Measurements from ENCODE around the gene MAP3K5.

MAP3K5 gene

DNA sequence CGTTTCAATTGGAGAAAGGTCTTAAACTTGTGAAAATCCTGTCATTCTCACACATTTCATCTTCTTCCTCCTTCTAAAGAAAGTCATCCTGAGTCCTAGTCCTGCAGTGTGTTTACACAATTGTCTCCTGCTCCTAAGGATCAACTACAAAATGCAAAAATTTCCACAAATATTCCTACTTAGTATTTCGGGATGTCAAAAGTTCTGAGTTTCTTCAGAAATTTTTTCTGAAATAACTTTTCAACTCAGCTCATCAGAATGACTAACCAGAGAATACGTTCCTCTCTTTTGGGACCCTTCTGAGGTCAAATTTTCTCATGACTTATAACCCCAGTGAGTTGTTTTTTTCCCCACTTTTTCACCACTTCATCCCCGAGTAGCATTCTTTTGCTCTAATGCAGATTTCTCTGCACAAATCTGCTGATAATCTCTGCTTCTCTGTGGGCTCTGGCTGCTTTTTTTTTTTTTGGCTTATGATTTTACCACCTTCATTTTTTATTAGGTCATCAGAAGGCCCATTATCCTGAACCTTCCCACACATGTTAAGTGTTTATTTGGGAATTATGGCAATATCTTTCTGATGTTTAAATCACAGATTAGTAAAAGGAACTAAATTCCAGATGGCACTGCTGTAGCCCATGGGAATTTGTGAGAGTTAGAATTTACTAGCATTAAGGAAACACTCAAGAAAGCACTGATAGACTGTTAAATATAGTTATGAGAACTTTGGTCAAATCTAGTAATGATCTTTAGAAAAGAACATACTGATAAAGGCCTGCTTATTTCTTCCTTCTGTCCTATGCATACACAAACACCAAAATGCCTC is 41.4 kb downstream of the MAP3K5 start:
- Histone ChIP-seq H3K36me3 (no peaks in the 10 kb centered on the region), H3K4me1 (peaks cover 0 to 52% (median 18%) of the 10 kb centered on the region in 4 donors), H3K9me3 (no peaks in the 10 kb centered on the region), H3K27ac (peak overlapping the region; percentile 36 to 61), H3K27me3 (no peaks in the 10 kb centered on the region), H3K4me3 (no peak overlapping the region)
- intact Hi-C loops (cut with DNase I; ENCODE audit: low total_unique reads): no loop called here
- no peak for DNase-seq
- TF ChIP-seq, protein P1, sequence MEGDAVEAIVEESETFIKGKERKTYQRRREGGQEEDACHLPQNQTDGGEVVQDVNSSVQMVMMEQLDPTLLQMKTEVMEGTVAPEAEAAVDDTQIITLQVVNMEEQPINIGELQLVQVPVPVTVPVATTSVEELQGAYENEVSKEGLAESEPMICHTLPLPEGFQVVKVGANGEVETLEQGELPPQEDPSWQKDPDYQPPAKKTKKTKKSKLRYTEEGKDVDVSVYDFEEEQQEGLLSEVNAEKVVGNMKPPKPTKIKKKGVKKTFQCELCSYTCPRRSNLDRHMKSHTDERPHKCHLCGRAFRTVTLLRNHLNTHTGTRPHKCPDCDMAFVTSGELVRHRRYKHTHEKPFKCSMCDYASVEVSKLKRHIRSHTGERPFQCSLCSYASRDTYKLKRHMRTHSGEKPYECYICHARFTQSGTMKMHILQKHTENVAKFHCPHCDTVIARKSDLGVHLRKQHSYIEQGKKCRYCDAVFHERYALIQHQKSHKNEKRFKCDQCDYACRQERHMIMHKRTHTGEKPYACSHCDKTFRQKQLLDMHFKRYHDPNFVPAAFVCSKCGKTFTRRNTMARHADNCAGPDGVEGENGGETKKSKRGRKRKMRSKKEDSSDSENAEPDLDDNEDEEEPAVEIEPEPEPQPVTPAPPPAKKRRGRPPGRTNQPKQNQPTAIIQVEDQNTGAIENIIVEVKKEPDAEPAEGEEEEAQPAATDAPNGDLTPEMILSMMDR (IDR thresholded peaks at IDR 0.05): no peak

DNA sequence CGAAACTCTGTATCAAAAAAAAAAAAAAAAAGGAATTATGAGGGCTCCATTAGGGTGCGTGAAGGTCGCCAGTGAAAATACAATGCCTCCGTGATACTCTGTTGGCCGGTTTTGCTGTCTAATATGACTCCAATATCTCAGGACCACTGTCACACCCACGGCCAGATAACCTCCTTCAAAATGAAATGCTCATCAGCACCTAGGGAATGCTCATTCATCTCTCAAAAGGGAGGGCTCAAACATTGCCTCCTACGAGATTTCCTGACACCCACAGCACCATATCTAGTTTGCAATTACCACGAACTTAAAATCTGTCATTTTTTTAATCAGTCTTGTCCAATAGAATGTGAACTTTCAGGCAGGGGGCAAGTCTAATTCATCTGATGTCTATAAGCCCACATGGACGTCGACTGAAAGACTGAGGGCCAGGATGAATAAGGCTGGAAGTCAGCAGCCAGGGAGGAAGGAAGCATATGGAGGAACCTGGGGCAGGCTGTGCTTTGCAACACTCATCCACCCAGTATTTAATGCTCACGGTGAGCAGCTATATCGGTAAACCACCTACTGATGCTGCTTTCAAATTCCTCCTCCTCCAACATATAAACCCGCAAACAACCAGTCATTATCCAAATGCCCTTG is 42.8 kb downstream of the MAP3K5 start:
- no peaks in the 10 kb centered on the region for H3K36me3 ChIP-seq
- H3K27me3 ChIP-seq: no peaks in the 10 kb centered on the region
- H3K27ac ChIP-seq: no peak overlapping the region
- no peak overlapping the region for H3K4me3 ChIP-seq
- TF ChIP-seq, protein P1 (IDR thresholded peaks at IDR 0.05): no peak
- no peaks in the 10 kb centered on the region for H3K9me3 ChIP-seq
- peaks cover 0 to 60% (median 21%) of the 10 kb centered on the region in 4 donors for H3K4me1 ChIP-seq
- intact Hi-C loops (cut with DNase I; ENCODE audit: low total_unique reads): no loop called here
- DNase-seq: no peak

DNA sequence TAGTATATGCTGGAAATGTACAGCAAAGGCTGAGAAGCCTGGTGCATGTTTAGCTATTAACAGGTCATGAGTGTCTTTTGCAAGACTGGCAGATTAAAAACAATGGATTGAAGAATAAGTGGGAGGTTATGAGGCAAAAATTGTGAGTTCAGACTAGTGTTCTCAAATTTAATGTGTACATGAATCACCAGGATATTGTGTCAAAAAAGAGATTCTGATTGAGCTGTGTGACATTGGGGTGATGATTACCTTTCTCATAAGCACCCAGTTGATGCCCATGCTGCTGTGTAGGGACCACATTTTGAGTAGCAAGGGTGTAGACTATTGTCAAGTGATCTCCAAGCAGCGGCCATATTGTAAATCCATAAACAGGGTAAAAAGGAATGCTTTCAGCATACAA is 44.8 kb downstream of the MAP3K5 start:
- Histone ChIP-seq H3K4me3 (no peak overlapping the region), H3K27me3 (no peaks in the 10 kb centered on the region), H3K36me3 (no peaks in the 10 kb centered on the region), H3K9me3 (no peaks in the 10 kb centered on the region), H3K27ac (no peak overlapping the region), H3K4me1 (peaks cover 0 to 61% (median 25%) of the 10 kb centered on the region in 4 donors)
- TF ChIP-seq, protein P1 (IDR thresholded peaks at IDR 0.05): no peak
- DNase-seq: no peak
- intact Hi-C loops (cut with DNase I; ENCODE audit: low total_unique reads): no loop called here

DNA sequence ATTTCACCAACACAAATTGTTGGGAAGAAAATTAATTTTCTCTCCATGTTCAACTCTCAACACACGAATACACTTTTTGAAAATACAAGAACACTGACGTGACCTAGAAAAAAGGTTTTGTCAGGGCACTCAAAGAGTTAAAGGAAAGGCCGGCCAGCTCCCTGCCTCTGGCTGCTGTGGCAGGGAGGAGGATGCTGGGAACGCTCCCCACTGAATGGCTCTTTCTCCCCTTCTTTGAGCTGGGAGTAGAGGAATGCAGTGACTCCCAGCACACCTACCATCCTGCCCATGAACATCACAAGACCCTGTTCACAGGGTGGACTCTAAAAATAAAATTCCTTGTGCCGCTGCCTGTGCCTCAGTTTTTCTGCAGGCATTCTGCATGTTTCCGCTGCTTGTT is 47.0 kb downstream of the MAP3K5 start:
- Histone ChIP-seq H3K4me1 (peaks cover 0 to 50% (median 13%) of the 10 kb centered on the region in 4 donors), H3K27me3 (no peaks in the 10 kb centered on the region), H3K27ac (peak overlapping the region; percentile 24 to 54), H3K36me3 (no peaks in the 10 kb centered on the region), H3K4me3 (peak overlapping the region; percentile 28 to 29), H3K9me3 (no peaks in the 10 kb centered on the region)
- DNase-seq: no peak
- intact Hi-C loops (cut with DNase I; ENCODE audit: low total_unique reads): no loop called here
- TF ChIP-seq, protein P1 (IDR thresholded peaks at IDR 0.05): no peak

DNA sequence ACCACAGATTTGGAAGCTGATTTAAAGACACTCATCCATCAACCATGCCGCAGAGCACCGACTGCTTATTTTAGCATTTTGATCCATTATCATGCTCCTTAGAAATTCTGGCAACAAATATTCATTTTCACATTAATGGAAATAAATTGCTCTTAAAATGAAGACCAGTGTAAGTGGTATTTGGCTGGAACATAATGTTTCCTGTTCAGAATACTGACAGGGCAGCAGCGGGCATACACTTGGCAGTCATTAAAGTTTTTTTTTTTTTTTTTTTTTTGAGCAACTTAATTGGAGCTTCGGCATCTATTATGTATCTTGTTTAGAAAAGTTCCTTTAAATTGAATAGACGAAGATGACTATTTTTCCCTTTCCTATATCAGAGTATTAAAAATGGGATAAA is 47.4 kb downstream of the MAP3K5 start:
- H3K27ac ChIP-seq: peak overlapping the region; percentile 29 to 54
- no peaks in the 10 kb centered on the region for H3K36me3 ChIP-seq
- TF ChIP-seq, protein P1 (IDR thresholded peaks at IDR 0.05): no peak
- H3K27me3 ChIP-seq: no peaks in the 10 kb centered on the region
- DNase-seq: no peak
- intact Hi-C loops (cut with DNase I; ENCODE audit: low total_unique reads): no loop called here
- peaks cover 0 to 50% (median 13%) of the 10 kb centered on the region in 4 donors for H3K4me1 ChIP-seq
- peak overlapping the region; percentile 28 to 29 for H3K4me3 ChIP-seq
- no peaks in the 10 kb centered on the region for H3K9me3 ChIP-seq
